Right renal cortex interstitium (tissue), 3 donors: ENCODE results near the gene WDR90. TPM values are rescaled to one million over a fixed set of nuclear protein-coding genes. Genes with fewer than 3 reads are reported as not detected.

ENCODE experiments used
- DNase-seq, 3 donors: peaks; one replicate each; pipeline ENCODE4 v3.0.0-alpha.2; 2013; ENCODE audit warnings: low read depth in 3 of 3, low spot score in 2 of 3
- polyA plus RNA-seq, 3 donors: library from polyadenylated mRNA; unstranded; fragments of 120-200 nt; gene quantifications; one replicate each; pipeline ENCODE4 v1.2.1, GENCODE V29; 2013; ENCODE audit not compliant: insufficient read length in 3 of 3

The WDR90 gene
- polyA plus RNA-seq, 3 donors, result 22.4 to 27.5 (median 22.8) TPM

- peak in 1 of 3 donors; percentile 74 for DNase-seq
Observed at GRCh38 chr16:637081-638018, 11.8 kb upstream of the WDR90 start.

GRCh38 chr16:638034-638543, 11.1 kb upstream of the WDR90 start:
- DNase-seq, result no peak

- no peak for DNase-seq
Observed at GRCh38 chr16:638836-639235, 10.3 kb upstream of the WDR90 start.

GRCh38 chr16:640614-641013, 8.6 kb upstream of the WDR90 start:
- no peak for DNase-seq

GRCh38 chr16:641326-642188, 7.6 kb upstream of the WDR90 start, which contains the start of gene MCRIP2:
Gene MCRIP2 (plus strand): TSS chr16:641828. CDS start chr16:641992, 164 bp downstream.
- no peak for DNase-seq

- DNase-seq, result no peak
Observed at GRCh38 chr16:642189-643049, 6.7 kb upstream of the WDR90 start.

GRCh38 chr16:643050-643368, 6.2 kb upstream of the WDR90 start:
- DNase-seq, result no peak

- no peak for DNase-seq
Observed at GRCh38 chr16:644556-644955, 4.6 kb upstream of the WDR90 start.

- DNase-seq, result no peak
Observed at GRCh38 chr16:645852-646678, 3.1 kb upstream of the WDR90 start.

- DNase-seq, result no peak
Observed at GRCh38 chr16:646679-647172, 2.4 kb upstream of the WDR90 start.

- DNase-seq, result no peak
Observed at GRCh38 chr16:647173-647902, 1.8 kb upstream of the WDR90 start.

GRCh38 chr16:648071-648780, 939 bp upstream of the WDR90 start:
- DNase-seq, result no peak

GRCh38 chr16:649631-650030, 466 bp downstream of the WDR90 start:
- no peak for DNase-seq

- DNase-seq, result no peak
Observed at GRCh38 chr16:651844-652243, 2.7 kb downstream of the WDR90 start.

- DNase-seq, result no peak
Observed at GRCh38 chr16:652454-653305, 3.5 kb downstream of the WDR90 start.

GRCh38 chr16:654034-654433, 4.9 kb downstream of the WDR90 start:
- DNase-seq, result no peak

- DNase-seq, result no peak
Observed at GRCh38 chr16:657487-657886, 8.3 kb downstream of the WDR90 start.
